ENCODE results near the gene SCMH1. TPM values are rescaled to one million over a fixed set of nuclear protein-coding genes. Genes with fewer than 3 reads are reported as not detected.

SCMH1 gene
- total and polyA plus RNA-seq, 2 experiments from 2014 or later = 15.0 to 19.4 TPM

- no peak for TF ChIP-seq ZNF114 (CRISPR knock-in tag; IDR thresholded peaks at IDR 0.05)
- H3K9me2 ChIP-seq (ENCODE audit: insufficient read depth) = no peaks in the 10 kb centered on the region
- no peaks in the 10 kb centered on the region; the same call in 2 of the 3 replicates for H3K9me3 Mint-ChIP-seq
- H2AFZ ChIP-seq = no peak overlapping the region
- no peak overlapping the region for H3K27ac ChIP-seq (ENCODE audit: low read depth)
- no peaks in the 10 kb centered on the region for H3F3A ChIP-seq (replicated peaks; ENCODE audit: low read depth)
- no peaks in the 10 kb centered on the region; the same call in 1 of the 2 replicates for H3K79me2 ChIP-seq (replicated peaks; ENCODE audit: insufficient read depth)
- no peak overlapping the region for H3K27ac Mint-ChIP-seq
- peaks cover 19% of the 10 kb centered on the region; the same call in 1 of the 2 replicates for H4K20me1 ChIP-seq (replicated peaks; ENCODE audit: insufficient read depth)
- DNase-seq (ENCODE audit: low spot score) = no peak
- H3K4me3 ChIP-seq = no peak overlapping the region
- peaks cover 4% of the 10 kb centered on the region for H3K27me3 Mint-ChIP-seq (ENCODE audit: insufficient read depth, low read depth, poor library complexity)
- no peak overlapping the region for H3K4me3 Mint-ChIP-seq
- no peaks in the 10 kb centered on the region for H3K4me1 ChIP-seq (ENCODE audit: insufficient read depth)
- peaks cover 44% of the 10 kb centered on the region for H3K36me3 ChIP-seq (ENCODE audit: insufficient read depth)
- peaks cover 92% of the 10 kb centered on the region for H3K36me3 Mint-ChIP-seq (ENCODE audit: low read depth)
- no peak for ATAC-seq
- H3K4me1 Mint-ChIP-seq = no peaks in the 10 kb centered on the region
- no peaks in the 10 kb centered on the region for H3K27me3 ChIP-seq (ENCODE audit: insufficient read depth)
- H3K4me2 ChIP-seq = no peak overlapping the region
Measured at GRCh38 chr1:41010345-41010744, 231.8 kb downstream of the SCMH1 start.

GRCh38 chr1:41009466-41009865 lies 232.6 kb downstream of the SCMH1 start:
- DNase-seq (ENCODE audit: low spot score) (no peak), ATAC-seq (no peak)
- H3K4me1 Mint-ChIP-seq = no peaks in the 10 kb centered on the region
- no peak overlapping the region for H3K4me3 ChIP-seq
- H3K36me3 ChIP-seq (ENCODE audit: insufficient read depth) = peaks cover 52% of the 10 kb centered on the region
- no peaks in the 10 kb centered on the region for H3K27me3 Mint-ChIP-seq (ENCODE audit: insufficient read depth, low read depth, poor library complexity)
- no peak overlapping the region for H2AFZ ChIP-seq
- H3K4me1 ChIP-seq (ENCODE audit: insufficient read depth) = no peaks in the 10 kb centered on the region
- no peaks in the 10 kb centered on the region; the same call in 1 of the 2 replicates for H3K79me2 ChIP-seq (replicated peaks; ENCODE audit: insufficient read depth)
- H3F3A ChIP-seq (replicated peaks; ENCODE audit: low read depth) = no peaks in the 10 kb centered on the region
- no peaks in the 10 kb centered on the region for H3K27me3 ChIP-seq (ENCODE audit: insufficient read depth)
- no peak overlapping the region for H3K27ac Mint-ChIP-seq
- H3K4me3 Mint-ChIP-seq = no peak overlapping the region
- no peak overlapping the region for H3K4me2 ChIP-seq
- H4K20me1 ChIP-seq (replicated peaks; ENCODE audit: insufficient read depth) = peaks cover 26% of the 10 kb centered on the region
- H3K36me3 Mint-ChIP-seq (ENCODE audit: low read depth) = peaks cover 94% of the 10 kb centered on the region
- H3K9me2 ChIP-seq (ENCODE audit: insufficient read depth) = no peaks in the 10 kb centered on the region
- H3K9me3 Mint-ChIP-seq = no peaks in the 10 kb centered on the region; the same call in 2 of the 3 replicates
- H3K27ac ChIP-seq (ENCODE audit: low read depth) = no peak overlapping the region
- TF ChIP-seq JUNB (IDR thresholded peaks at IDR 0.05; ENCODE audit: unreplicated experiment) = no peak
- TF ChIP-seq ZNF114 (CRISPR knock-in tag; IDR thresholded peaks at IDR 0.05) = no peak
- TF ChIP-seq POLR2AphosphoS5 (IDR thresholded peaks at IDR 0.05; ENCODE audit: low read depth) = no peak
- TF ChIP-seq ZNF331 (CRISPR knock-in tag; IDR thresholded peaks at IDR 0.05; ENCODE audit: low read depth) = no peak
- TF ChIP-seq STAT1 (IDR thresholded peaks at IDR 0.05; ENCODE audit: unreplicated experiment) = no peak
- TF ChIP-seq CREB1 (CRISPR knock-in tag; IDR thresholded peaks at IDR 0.05; ENCODE audit: low read depth) = no peak
- no peak for TF ChIP-seq EZH2phosphoT487 (IDR thresholded peaks at IDR 0.05; ENCODE audit: unreplicated experiment)
- no peak for TF ChIP-seq CTCF (conservative IDR thresholded peaks at IDR 0.05; ENCODE audit: low read depth in 2 of 2)
- no peak for TF ChIP-seq ETS1 (IDR thresholded peaks at IDR 0.05)
- no peak for TF ChIP-seq ZNF462 (CRISPR knock-in tag; IDR thresholded peaks at IDR 0.05)
- TF ChIP-seq NANOG (IDR thresholded peaks at IDR 0.05; ENCODE audit: borderline replicate concordance) = no peak
- TF ChIP-seq EZH2 (IDR thresholded peaks at IDR 0.05; ENCODE audit: low read depth, unreplicated experiment) = no peak
